Right lobe of liver (tissue), 4 donors: Measurements from ENCODE around the gene ALDH1L1.

ENCODE experiments used
- POLR2A ChIP-seq: fragments of 450-650 bp; IDR thresholded peaks from one replicate; pipeline ENCODE4 v1.6.1; 2017; ENCODE audit warnings: antibody characterized with exemption, mild to moderate bottlenecking
- TF ChIP-seq, protein P1 (sequence below), 4 donors: fragments of 200-600 bp in 3 of 4; fragments of 450-650 bp in 1 of 4; IDR thresholded peaks; one replicate each; pipeline versions ENCODE4 v1.5.1 to v1.8.0; 2016 to 2022; ENCODE audit warnings: antibody characterized with exemption in 4 of 4, mild to moderate bottlenecking in 2 of 4
- donor health status: DM: no; HTN: no; CAD: no.
- donor health status: DM: no; HTN: no; CAD: no.
- donor health status: DM: no; HTN: yes; CAD: no.

DNA sequence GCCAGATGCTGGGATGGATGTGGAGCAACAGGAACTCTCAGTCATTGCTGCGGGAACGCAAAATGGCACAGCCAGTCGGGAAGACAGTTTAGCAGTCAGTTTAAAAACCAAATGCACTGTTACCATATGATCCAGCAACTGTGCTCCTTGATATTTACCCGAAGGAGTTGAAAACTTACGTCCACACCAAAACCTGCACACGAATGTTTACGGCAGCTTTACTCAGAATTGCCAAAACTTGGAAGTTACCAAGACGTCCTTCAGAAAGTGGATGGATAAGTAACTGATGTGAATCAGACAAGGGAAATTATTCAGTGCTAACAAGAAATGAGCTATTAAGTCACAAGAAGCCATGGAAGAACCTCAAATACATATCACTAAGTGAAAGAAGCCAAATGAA lies 60.4 kb downstream of the ALDH1L1 start:
- TF ChIP-seq, protein P1, sequence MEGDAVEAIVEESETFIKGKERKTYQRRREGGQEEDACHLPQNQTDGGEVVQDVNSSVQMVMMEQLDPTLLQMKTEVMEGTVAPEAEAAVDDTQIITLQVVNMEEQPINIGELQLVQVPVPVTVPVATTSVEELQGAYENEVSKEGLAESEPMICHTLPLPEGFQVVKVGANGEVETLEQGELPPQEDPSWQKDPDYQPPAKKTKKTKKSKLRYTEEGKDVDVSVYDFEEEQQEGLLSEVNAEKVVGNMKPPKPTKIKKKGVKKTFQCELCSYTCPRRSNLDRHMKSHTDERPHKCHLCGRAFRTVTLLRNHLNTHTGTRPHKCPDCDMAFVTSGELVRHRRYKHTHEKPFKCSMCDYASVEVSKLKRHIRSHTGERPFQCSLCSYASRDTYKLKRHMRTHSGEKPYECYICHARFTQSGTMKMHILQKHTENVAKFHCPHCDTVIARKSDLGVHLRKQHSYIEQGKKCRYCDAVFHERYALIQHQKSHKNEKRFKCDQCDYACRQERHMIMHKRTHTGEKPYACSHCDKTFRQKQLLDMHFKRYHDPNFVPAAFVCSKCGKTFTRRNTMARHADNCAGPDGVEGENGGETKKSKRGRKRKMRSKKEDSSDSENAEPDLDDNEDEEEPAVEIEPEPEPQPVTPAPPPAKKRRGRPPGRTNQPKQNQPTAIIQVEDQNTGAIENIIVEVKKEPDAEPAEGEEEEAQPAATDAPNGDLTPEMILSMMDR (IDR thresholded peaks at IDR 0.05): no peak
- no peak for TF ChIP-seq POLR2A
